ENCODE results near the gene PIAS4.

GRCh38 chr19:4046362-4046691, 38.8 kb downstream of the PIAS4 start:
- TF ChIP-seq EZH2phosphoT487 (IDR thresholded peaks at IDR 0.05; ENCODE audit: insufficient read depth, low read depth) (no peak), EZH2 (IDR thresholded peaks at IDR 0.05; ENCODE audit: insufficient read depth, poor library complexity, severe bottlenecking) (no peak)
